RWPE2 (cell line): ENCODE data around the gene KHNYN.

Source experiments
- ATAC-seq: fragments of 200-7000 bp; cut with Tn5 transposase; 3 replicates; pipeline ENCODE4 v1.9.1; 2021; ENCODE audit warnings: low read depth
- DNase-seq: peaks from one replicate; pipeline ENCODE4 v3.0.0-alpha.2; 2020; ENCODE audit warnings: low spot score
- H3K27ac ChIP-seq: fragments of 450-650 bp; 2 replicates; pipeline ENCODE4 v1.5.1; 2017; ENCODE audit warnings: mild to moderate bottlenecking; ENCODE audit not compliant: poor library complexity, severe bottlenecking
- H3K27me3 ChIP-seq: fragments of 250-450 bp; sonication (Bioruptor Pico); 2 replicates; pipeline ENCODE4 v1.5.1; 2021; ENCODE audit warnings: mild to moderate bottlenecking, moderate library complexity; ENCODE audit not compliant: insufficient read depth, poor library complexity, severe bottlenecking
- H3K36me3 ChIP-seq: fragments of 250-450 bp; sonication (Bioruptor Pico); 2 replicates; pipeline ENCODE4 v1.5.1; 2020; ENCODE audit warnings: low read depth, mild to moderate bottlenecking, moderate library complexity
- H3K4me1 ChIP-seq: fragments of 250-450 bp; sonication (Bioruptor Pico); 2 replicates; pipeline ENCODE4 v1.5.1; 2021; ENCODE audit warnings: mild to moderate bottlenecking, moderate library complexity; ENCODE audit not compliant: insufficient read depth, poor library complexity, severe bottlenecking
- H3K4me3 ChIP-seq: fragments of 250-450 bp; sonication (Bioruptor Pico); 2 replicates; pipeline ENCODE4 v1.5.1; 2021; ENCODE audit warnings: mild to moderate bottlenecking, moderate library complexity; ENCODE audit not compliant: severe bottlenecking
- H3K9me3 ChIP-seq: fragments of 250-450 bp; sonication (Bioruptor Pico); 2 replicates; pipeline ENCODE4 v1.5.1; 2021; ENCODE audit warnings: mild to moderate bottlenecking, moderate library complexity; ENCODE audit not compliant: severe bottlenecking
- CTCF ChIP-seq: fragments of 450-650 bp; IDR thresholded peaks from one replicate; pipeline ENCODE4 v1.5.1; 2017; ENCODE audit warnings: mild to moderate bottlenecking, moderate library complexity; ENCODE audit not compliant: poor library complexity, severe bottlenecking

KHNYN gene

DNA sequence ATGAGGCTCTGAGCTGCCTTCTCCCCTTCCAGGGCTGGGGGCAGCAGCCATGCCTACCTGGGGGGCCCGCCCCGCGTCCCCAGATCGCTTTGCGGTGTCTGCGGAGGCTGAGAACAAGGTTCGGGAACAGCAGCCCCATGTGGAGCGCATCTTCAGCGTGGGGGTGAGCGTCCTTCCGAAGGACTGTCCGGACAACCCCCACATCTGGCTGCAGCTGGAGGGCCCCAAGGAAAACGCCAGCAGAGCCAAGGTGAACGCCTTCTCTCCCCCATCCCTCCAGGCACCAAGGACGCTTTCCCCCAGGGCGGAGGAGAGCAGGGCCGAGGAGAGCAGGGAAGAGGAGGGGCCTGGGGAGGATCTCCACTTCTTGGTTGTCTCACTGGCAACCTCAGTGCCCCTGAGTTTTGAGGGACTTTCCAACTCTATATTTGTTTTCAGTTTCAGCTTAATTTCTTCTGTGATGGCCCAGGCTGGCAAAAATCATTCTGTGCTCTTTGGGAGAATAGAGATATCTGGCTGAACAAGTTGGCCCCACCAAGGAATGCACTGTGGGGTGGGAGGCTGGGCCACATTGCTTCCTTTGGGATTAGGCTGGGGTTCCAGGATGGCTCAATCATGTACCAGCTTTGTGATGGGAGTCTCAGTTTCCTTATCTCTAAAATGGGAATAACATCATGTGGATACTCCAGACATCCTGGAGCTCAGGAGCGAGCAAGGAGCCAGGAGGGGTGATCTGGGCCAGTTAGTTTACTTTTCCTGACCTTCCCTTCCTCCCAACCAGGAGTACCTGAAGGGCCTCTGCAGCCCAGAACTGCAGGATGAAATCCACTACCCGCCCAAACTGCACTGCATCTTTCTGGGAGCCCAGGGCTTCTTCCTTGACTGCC, 1.2 kb downstream of the KHNYN start:
- H3K9me3 ChIP-seq, result no peaks in the 10 kb centered on the region
- H3K27me3 ChIP-seq, result no peaks in the 10 kb centered on the region
- peaks cover 38% of the 10 kb centered on the region for H3K36me3 ChIP-seq
- H3K27ac ChIP-seq, result peak overlapping the region; percentile 75
- no peak for TF ChIP-seq CTCF
- DNase-seq (no peak), ATAC-seq (peak; percentile 33)
- H3K4me3 ChIP-seq, result peak overlapping the region; percentile 89
- H3K4me1 ChIP-seq, result peaks cover 23% of the 10 kb centered on the region

DNA sequence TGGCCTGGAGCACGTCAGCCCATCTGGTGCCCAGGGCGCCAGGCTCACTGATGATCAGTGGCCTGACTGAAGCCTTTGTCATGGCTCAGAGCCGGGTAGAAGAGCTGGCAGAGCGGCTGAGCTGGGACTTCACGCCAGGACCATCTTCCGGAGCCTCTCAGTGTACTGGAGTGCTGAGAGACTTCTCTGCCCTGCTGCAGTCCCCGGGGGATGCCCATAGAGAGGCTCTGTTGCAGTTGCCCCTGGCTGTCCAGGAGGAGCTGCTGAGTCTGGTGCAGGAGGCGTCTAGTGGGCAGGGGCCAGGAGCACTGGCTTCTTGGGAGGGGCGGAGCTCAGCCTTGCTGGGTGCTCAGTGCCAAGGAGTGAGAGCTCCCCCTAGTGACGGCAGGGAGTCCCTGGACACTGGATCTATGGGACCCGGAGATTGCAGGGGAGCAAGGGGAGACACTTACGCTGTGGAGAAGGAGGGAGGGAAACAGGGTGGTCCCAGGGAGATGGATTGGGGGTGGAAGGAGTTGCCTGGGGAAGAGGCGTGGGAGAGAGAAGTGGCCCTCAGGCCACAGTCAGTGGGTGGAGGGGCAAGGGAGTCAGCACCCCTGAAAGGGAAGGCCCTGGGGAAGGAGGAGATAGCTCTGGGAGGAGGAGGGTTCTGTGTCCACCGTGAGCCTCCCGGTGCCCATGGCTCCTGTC, 2.0 kb downstream of the KHNYN start:
- ATAC-seq (peak; percentile 67), DNase-seq (peak; percentile 95)
- Histone ChIP-seq H3K4me3 (no peak overlapping the region), H3K9me3 (no peaks in the 10 kb centered on the region), H3K27ac (peak overlapping the region; percentile 75), H3K27me3 (no peaks in the 10 kb centered on the region), H3K36me3 (peaks cover 46% of the 10 kb centered on the region), H3K4me1 (peaks cover 15% of the 10 kb centered on the region)
- TF ChIP-seq CTCF, result peak; percentile 98

DNA sequence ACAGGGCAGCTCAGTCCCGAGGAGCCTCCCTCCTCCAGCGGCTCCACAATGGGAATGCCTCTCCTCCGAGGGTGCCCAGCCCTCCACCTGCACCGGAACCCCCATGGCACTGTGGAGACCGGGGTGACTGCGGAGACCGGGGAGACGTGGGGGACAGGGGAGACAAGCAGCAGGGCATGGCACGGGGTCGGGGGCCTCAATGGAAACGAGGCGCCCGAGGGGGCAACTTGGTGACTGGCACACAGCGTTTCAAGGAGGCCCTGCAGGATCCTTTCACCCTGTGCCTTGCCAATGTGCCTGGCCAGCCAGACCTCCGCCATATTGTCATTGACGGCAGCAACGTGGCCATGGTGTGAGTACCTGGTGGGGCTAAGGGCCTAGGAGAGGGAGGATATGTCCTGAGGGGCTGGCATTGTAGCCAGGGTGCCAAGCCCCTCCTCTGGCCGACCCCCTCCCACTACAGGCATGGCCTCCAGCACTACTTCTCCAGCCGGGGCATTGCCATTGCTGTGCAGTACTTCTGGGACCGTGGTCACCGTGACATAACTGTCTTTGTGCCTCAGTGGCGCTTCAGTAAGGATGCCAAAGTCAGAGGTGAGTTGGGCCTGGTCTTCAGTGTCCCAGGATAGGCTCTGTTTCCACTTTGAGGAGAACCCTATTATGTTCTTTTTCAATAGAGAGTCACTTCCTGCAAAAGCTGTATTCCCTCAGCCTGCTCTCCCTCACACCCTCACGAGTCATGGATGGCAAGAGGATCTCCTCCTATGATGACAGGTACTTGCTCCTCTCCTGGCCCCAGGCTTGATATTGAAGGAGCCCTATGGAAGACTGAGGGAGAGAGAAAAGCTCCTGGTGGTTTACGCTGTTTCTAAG, 2.7 kb downstream of the KHNYN start:
- Histone ChIP-seq H3K36me3 (peaks cover 54% of the 10 kb centered on the region), H3K4me3 (no peak overlapping the region), H3K27ac (no peak overlapping the region), H3K9me3 (no peaks in the 10 kb centered on the region), H3K4me1 (peaks cover 10% of the 10 kb centered on the region), H3K27me3 (no peaks in the 10 kb centered on the region)
- TF ChIP-seq CTCF, result no peak
- no peak for DNase-seq
- ATAC-seq, result no peak

GRCh38 chr14:24434036-24434435, 4.3 kb downstream of the KHNYN start:
- TF ChIP-seq CTCF, result no peak
- no peaks in the 10 kb centered on the region for H3K9me3 ChIP-seq
- DNase-seq, result no peak
- peaks cover 10% of the 10 kb centered on the region for H3K4me1 ChIP-seq
- no peak overlapping the region for H3K4me3 ChIP-seq
- H3K27me3 ChIP-seq, result no peaks in the 10 kb centered on the region
- H3K27ac ChIP-seq, result no peak overlapping the region
- no peak for ATAC-seq
- H3K36me3 ChIP-seq, result peaks cover 68% of the 10 kb centered on the region
